Naive thymus-derived CD4-positive, alpha-beta T cell (primary cell): Measurements from ENCODE around the gene FAM174C. TPM values are rescaled to one million over a fixed set of nuclear protein-coding genes. Genes with fewer than 3 reads are reported as not detected.

Source experiments
- ATAC-seq: fragments of 150-1000 bp; cut with Tn5 transposase; 2 replicates; pipeline ENCODE4 v1.10.0; 2021; ENCODE audit warnings: mild to moderate bottlenecking, moderate library complexity
- CTCF ChIA-PET: fragments of 350-600 bp; sonication (Branson Sonifier 250); formaldehyde crosslinking; loops from one replicate; lab custom pipeline; 2021; ENCODE audit warnings: antibody characterized with exemption; lab: Charles Lee
- POLR2A ChIA-PET: fragments of 350-600 bp; sonication (Branson Sonifier 250); formaldehyde crosslinking; loops from one replicate; lab custom pipeline; 2021; ENCODE audit warnings: antibody characterized with exemption, inconsistent platforms; lab: Charles Lee
- DNase-seq, 9 donors: peaks; one replicate each; pipeline versions ENCODE4 v3.0.0 to v3.0.0-alpha.2; 2020 to 2022; ENCODE audit warnings: mixed read lengths in 1 of 9
- H3K27ac ChIP-seq: one replicate; pipeline ENCODE4 v1.7.0; 2013; ENCODE audit warnings: mild to moderate bottlenecking, low read depth, low read length, moderate library complexity
- H3K27me3 ChIP-seq, 2 donors: one replicate each; pipeline ENCODE4 v1.7.0; 2013; ENCODE audit warnings: low read length in 2 of 2, mild to moderate bottlenecking in 2 of 2, moderate library complexity in 2 of 2; ENCODE audit not compliant: control insufficient read depth in 2 of 2, insufficient read depth in 2 of 2
- H3K36me3 ChIP-seq, 3 experiments: 1 replicate in 2 of 3; 2 replicates in 1 of 3; pipeline ENCODE4 v1.7.0; 2013; ENCODE audit warnings: low read length in 3 of 3, mild to moderate bottlenecking in 3 of 3, moderate library complexity in 1 of 3; ENCODE audit not compliant: insufficient read depth in 3 of 3, control insufficient read depth in 2 of 3
- H3K4me1 ChIP-seq, 2 donors: one replicate each; pipeline ENCODE4 v1.7.0; 2013; ENCODE audit warnings: low read length in 2 of 2, mild to moderate bottlenecking in 2 of 2, moderate library complexity in 1 of 2; ENCODE audit not compliant: control insufficient read depth in 2 of 2, insufficient read depth in 2 of 2
- H3K4me3 ChIP-seq: 2 replicates; pipeline ENCODE4 v1.7.0; 2013; ENCODE audit warnings: mild to moderate bottlenecking, low read length
- H3K9me3 ChIP-seq, 3 experiments: 1 replicate in 2 of 3; 2 replicates in 1 of 3; pipeline ENCODE4 v1.7.0; 2013; ENCODE audit warnings: low read length in 3 of 3; ENCODE audit not compliant: control insufficient read depth in 2 of 3
- H3K27ac Mint-ChIP-seq, 9 donors: one replicate each; pipeline ENCODE4 v1.8.0; 2020 to 2022; ENCODE audit warnings: mixed read lengths in 9 of 9, mild to moderate bottlenecking in 8 of 9, moderate library complexity in 5 of 9, inconsistent platforms in 2 of 9
- H3K27me3 Mint-ChIP-seq, 5 donors: one replicate each; pipeline ENCODE4 v1.8.0; 2021 to 2022; ENCODE audit warnings: mixed read lengths in 5 of 5, mild to moderate bottlenecking in 1 of 5
- H3K36me3 Mint-ChIP-seq, 5 donors: one replicate each; pipeline ENCODE4 v1.8.0; 2020 to 2022; ENCODE audit warnings: mixed read lengths in 5 of 5, mild to moderate bottlenecking in 3 of 5, inconsistent platforms in 1 of 5
- H3K4me1 Mint-ChIP-seq, 7 donors: one replicate each; pipeline ENCODE4 v1.8.0; 2020 to 2022; ENCODE audit warnings: mixed read lengths in 7 of 7, mild to moderate bottlenecking in 3 of 7, inconsistent platforms in 1 of 7
- H3K4me3 Mint-ChIP-seq, 10 donors: one replicate each; pipeline ENCODE4 v1.8.0; 2020 to 2022; ENCODE audit warnings: mild to moderate bottlenecking in 10 of 10, mixed read lengths in 10 of 10, moderate library complexity in 6 of 10, inconsistent platforms in 2 of 10
- H3K9me3 Mint-ChIP-seq, 11 donors: one replicate each; pipeline ENCODE4 v1.8.0; 2020 to 2022; ENCODE audit warnings: mixed read lengths in 11 of 11, mild to moderate bottlenecking in 4 of 11, inconsistent platforms in 1 of 11, moderate library complexity in 1 of 11
- intact Hi-C, 2 donors: fragments of 100-400 bp; cut with micrococcal nuclease; formaldehyde crosslinking; loops; one replicate each; pipeline ENCODE4 v1.15.1; 2023
- polyA plus RNA-seq, 2 donors: library from polyadenylated mRNA; unstranded; fragments of 300-500 nt; fragmentation: Illumina TruSeq; gene quantifications; one replicate each; pipeline ENCODE4 v1.2.3, GENCODE V29; 2021
- total RNA-seq, 6 experiments: library from RNA in 5 of 6; stranded (reverse) in 5 of 6; gene quantifications; 1 replicate in 5 of 6; 2 replicates in 1 of 6; pipeline ENCODE4 v1.2.3 and lab custom pipeline; 2021 to 2026

FAM174C gene
- total and polyA plus RNA-seq, 7 experiments from 2014 or later = 31.7 to 78.8 (median 50.0) TPM

- peak overlapping the region; percentile 99 for H3K27ac ChIP-seq
- H3K9me3 Mint-ChIP-seq = no peaks in the 10 kb centered on the region
- H3K27me3 ChIP-seq = no peaks in the 10 kb centered on the region
- peak overlapping the region; percentile 88 to 98 (median 96) for H3K27ac Mint-ChIP-seq
- peaks cover 46 to 49% of the 10 kb centered on the region in 2 donors for H3K4me1 ChIP-seq
- peak; percentile 91 for ATAC-seq
- H3K4me3 ChIP-seq = peak overlapping the region; percentile 95
- H3K36me3 ChIP-seq = peaks cover 2 to 21% (median 7%) of the 10 kb centered on the region in 3 experiments
- H3K27me3 Mint-ChIP-seq = no peaks in the 10 kb centered on the region
- peak; percentile 95 to 98 (median 96) for DNase-seq
- ChIA-PET POLR2A (interaction anchor here (1.0 to 14.9 kb wide), 9 partner anchors 6 to 589 kb away, joined by 3 to 366 read pairs (median 6); partner anchors contain the start of genes ATP5F1D, CIRBP and FAM174C), CTCF (interaction anchor here (0.8 to 3.5 kb wide), 4 partner anchors 7 to 17 kb away, joined by 3 to 16 read pairs (median 12); partner anchors contain the start of gene CIRBP)
- peaks cover 0 to 7% (median 4%) of the 10 kb centered on the region in 5 donors for H3K36me3 Mint-ChIP-seq
- H3K4me3 Mint-ChIP-seq = peak overlapping the region; percentile 83 to 93 (median 88)
- H3K4me1 Mint-ChIP-seq = peaks cover 34 to 65% (median 54%) of the 10 kb centered on the region in 7 donors
- intact Hi-C loops = loop anchor here (1.0 to 10.0 kb wide), 4 partner anchors 8 to 594 kb away; partner anchors contain the start of genes CIRBP (in 2 of the 2) and FAM174C (in 1 of the 2)
- H3K9me3 ChIP-seq = no peaks in the 10 kb centered on the region
Measured at GRCh38 chr19:1260749-1261537, 14.4 kb upstream of the FAM174C start.

GRCh38 chr19:1261538-1261797, 13.9 kb upstream of the FAM174C start:
- ATAC-seq (no peak), DNase-seq (no peak)
- no peaks in the 10 kb centered on the region for H3K27me3 ChIP-seq
- peak overlapping the region; percentile 88 to 98 (median 96) for H3K27ac Mint-ChIP-seq
- H3K27ac ChIP-seq = peak overlapping the region; percentile 99
- CTCF ChIA-PET = interaction anchor here (0.8 to 1.6 kb wide), 2 partner anchors 8 to 17 kb away, joined by 3 to 16 read pairs; no protein-coding TSS in a partner anchor
- H3K9me3 Mint-ChIP-seq = no peaks in the 10 kb centered on the region
- peak overlapping the region; percentile 95 for H3K4me3 ChIP-seq
- H3K4me1 Mint-ChIP-seq = peaks cover 34 to 61% (median 52%) of the 10 kb centered on the region in 7 donors
- H3K4me3 Mint-ChIP-seq = peak overlapping the region; percentile 83 to 93 (median 88)
- peaks cover 0 to 16% (median 3%) of the 10 kb centered on the region in 3 experiments for H3K36me3 ChIP-seq
- H3K9me3 ChIP-seq = no peaks in the 10 kb centered on the region
- H3K4me1 ChIP-seq = peaks cover 44 to 49% of the 10 kb centered on the region in 2 donors
- no peaks in the 10 kb centered on the region for H3K27me3 Mint-ChIP-seq
- intact Hi-C loops = loop anchor here (1.0 to 10.0 kb wide), 3 partner anchors 8 to 593 kb away; partner anchors contain the start of genes CIRBP (in 2 of the 2) and FAM174C (in 1 of the 2)
- H3K36me3 Mint-ChIP-seq = peaks cover 0 to 7% (median 4%) of the 10 kb centered on the region in 5 donors
- POLR2A ChIA-PET = interaction anchor here (1.0 to 14.9 kb wide), 9 partner anchors 5 to 588 kb away, joined by 3 to 366 read pairs (median 6); partner anchors contain the start of genes ATP5F1D, CIRBP and FAM174C

- peaks cover 39 to 49% of the 10 kb centered on the region in 2 donors for H3K4me1 ChIP-seq
- no peaks in the 10 kb centered on the region for H3K27me3 ChIP-seq
- peaks cover 0 to 7% (median 4%) of the 10 kb centered on the region in 5 donors for H3K36me3 Mint-ChIP-seq
- ChIA-PET POLR2A (interaction anchor here (1.0 to 14.9 kb wide), 10 partner anchors 5 to 588 kb away, joined by 3 to 366 read pairs (median 6); partner anchors contain the start of genes ATP5F1D, CIRBP and FAM174C), CTCF (interaction anchor here (0.8 to 1.6 kb wide), 2 partner anchors 9 to 18 kb away, joined by 3 to 16 read pairs; no protein-coding TSS in a partner anchor)
- peak overlapping the region; percentile 99 for H3K27ac ChIP-seq
- DNase-seq = peak in 1 of 9 donors; percentile 61
- no peaks in the 10 kb centered on the region for H3K9me3 ChIP-seq
- H3K9me3 Mint-ChIP-seq = no peaks in the 10 kb centered on the region
- H3K36me3 ChIP-seq = peaks cover 0 to 11% (median 0%) of the 10 kb centered on the region in 3 experiments
- no peak for ATAC-seq
- intact Hi-C loops = loop anchor here (1.0 to 10.0 kb wide), 3 partner anchors 7 to 593 kb away; partner anchors contain the start of genes CIRBP (in 2 of the 2) and FAM174C (in 1 of the 2)
- peak overlapping the region; percentile 88 to 98 (median 96) for H3K27ac Mint-ChIP-seq
- H3K4me1 Mint-ChIP-seq = peaks cover 35 to 58% (median 49%) of the 10 kb centered on the region in 7 donors
- peaks cover 0 to under 1% (median 0%) of the 10 kb centered on the region in 5 donors for H3K27me3 Mint-ChIP-seq
- H3K4me3 ChIP-seq = peak overlapping the region; percentile 95
- H3K4me3 Mint-ChIP-seq = peak overlapping the region; percentile 83 to 93 (median 88)
Measured at GRCh38 chr19:1261798-1262622, 13.3 kb upstream of the FAM174C start.

GRCh38 chr19:1262623-1263123, 12.7 kb upstream of the FAM174C start:
- intact Hi-C loops = loop anchor here in 1 of 2 donors (10.0 kb wide), 1 partner anchor 592 kb away; no protein-coding TSS in a partner anchor

GRCh38 chr19:1263188-1263587, 12.1 kb upstream of the FAM174C start:
- Histone ChIP-seq H3K4me3 (no peak overlapping the region), H3K36me3 (no peaks in the 10 kb centered on the region), H3K27me3 (no peaks in the 10 kb centered on the region), H3K4me1 (peaks cover 41 to 53% of the 10 kb centered on the region in 2 donors), H3K27ac (no peak overlapping the region), H3K9me3 (no peaks in the 10 kb centered on the region)
- Mint-ChIP-seq H3K9me3 (no peaks in the 10 kb centered on the region), H3K4me1 (peaks cover 32 to 57% (median 47%) of the 10 kb centered on the region in 7 donors), H3K4me3 (peak overlapping the region in 7 of 10 donors; percentile 45 to 70 (median 47)), H3K27ac (peak overlapping the region in 8 of 9 donors; percentile 31 to 86 (median 72)), H3K27me3 (peaks cover 0 to 4% (median 0%) of the 10 kb centered on the region in 5 donors), H3K36me3 (peaks cover 0 to 2% (median 0%) of the 10 kb centered on the region in 5 donors)
- ChIA-PET CTCF (interaction anchor here (1.4 kb wide), 2 partner anchors 14 to 19 kb away, joined by 4 to 9 read pairs; no protein-coding TSS in a partner anchor), POLR2A (interaction anchor here (1.3 to 14.9 kb wide), 4 partner anchors 10 to 19 kb away, joined by 5 to 366 read pairs (median 16); partner anchors contain the start of genes ATP5F1D and FAM174C)
- DNase-seq = no peak
- ATAC-seq = no peak
- intact Hi-C loops = loop anchor here in 1 of 2 donors (10.0 kb wide), 1 partner anchor 592 kb away; no protein-coding TSS in a partner anchor

More at GRCh38 chr19:1262623-1263123, 12.7 kb upstream of the FAM174C start:
- Mint-ChIP-seq H3K9me3 (no peaks in the 10 kb centered on the region), H3K27ac (peak overlapping the region in 6 of 9 donors; percentile 54 to 73 (median 64)), H3K27me3 (peaks cover 0 to 4% (median 0%) of the 10 kb centered on the region in 5 donors), H3K4me1 (peaks cover 37 to 59% (median 50%) of the 10 kb centered on the region in 7 donors), H3K36me3 (peaks cover 0 to 3% (median 0%) of the 10 kb centered on the region in 5 donors), H3K4me3 (peak overlapping the region in 8 of 10 donors; percentile 25 to 90 (median 43))
- no peak overlapping the region for H3K4me3 ChIP-seq
- ChIA-PET POLR2A (interaction anchor here (1.0 to 14.9 kb wide), 5 partner anchors 9 to 19 kb away, joined by 4 to 366 read pairs (median 7); partner anchors contain the start of genes ATP5F1D and FAM174C), CTCF (interaction anchor here (1.6 kb wide), 1 partner anchor 18 kb away, joined by 16 read pairs; no protein-coding TSS in a partner anchor)
- DNase-seq (no peak), ATAC-seq (no peak)
- peak overlapping the region; percentile 99 for H3K27ac ChIP-seq
- H3K4me1 ChIP-seq = peaks cover 41 to 53% of the 10 kb centered on the region in 2 donors
- no peaks in the 10 kb centered on the region for H3K9me3 ChIP-seq
- H3K36me3 ChIP-seq = peaks cover 0 to 4% (median 0%) of the 10 kb centered on the region in 3 experiments
- H3K27me3 ChIP-seq = no peaks in the 10 kb centered on the region
